ENCODE data around the gene AK8. TPM values are rescaled to one million over a fixed set of nuclear protein-coding genes. Genes with fewer than 3 reads are reported as not detected.

Gene AK8
- total RNA-seq, 3 donors from 2014 or later (not counting 1 experiment from before 2014, with no cell fraction given) = 0.14 to 0.21 (median 0.18) TPM

- Histone ChIP-seq H3K27ac (ENCODE audit: low read length) (no peak overlapping the region), H3K9me3 (ENCODE audit: control insufficient read depth, insufficient read depth, low read length) (no peaks in the 10 kb centered on the region), H3K4me1 (ENCODE audit: control insufficient read depth, insufficient read depth, low read length) (no peaks in the 10 kb centered on the region), H3K4me3 (ENCODE audit: low read length) (no peak overlapping the region), H3K36me3 (ENCODE audit: control insufficient read depth, insufficient read depth, low read length) (no peaks in the 10 kb centered on the region), H3K27me3 (ENCODE audit: control insufficient read depth, insufficient read depth, low read length) (no peaks in the 10 kb centered on the region)
- no peak for ATAC-seq
- Mint-ChIP-seq H3K36me3 (peaks cover 10% of the 10 kb centered on the region), H3K27ac (no peak overlapping the region), H3K4me3 (no peak overlapping the region), H3K27me3 (ENCODE audit: low read depth in 2 of 2) (peaks cover 26 to 73% of the 10 kb centered on the region in 2 donors), H3K9me3 (no peaks in the 10 kb centered on the region), H3K4me1 (peaks cover 5 to 11% of the 10 kb centered on the region in 2 donors)
- 96% methylated on average over 4 of the region's 4 CpGs for WGBS (ENCODE audit: insufficient coverage)
- intact Hi-C loops (cut with micrococcal nuclease) = no loop called here
- no peak for TF ChIP-seq CTCF (IDR thresholded peaks at IDR 0.05)
- DNase-seq = no peak
Measured at GRCh38 chr9:132784286-132784830, 93.7 kb downstream of the AK8 start.

- ATAC-seq (no peak), DNase-seq (no peak)
- 67% methylated on average over 4 of the region's 4 CpGs for WGBS (ENCODE audit: insufficient coverage)
- Mint-ChIP-seq H3K4me1 (peaks cover 5 to 11% of the 10 kb centered on the region in 2 donors), H3K36me3 (peaks cover 6% of the 10 kb centered on the region), H3K9me3 (no peaks in the 10 kb centered on the region), H3K4me3 (no peak overlapping the region), H3K27ac (no peak overlapping the region), H3K27me3 (ENCODE audit: low read depth in 2 of 2) (peaks cover 27 to 69% of the 10 kb centered on the region in 2 donors)
- H3K27me3 ChIP-seq (ENCODE audit: control insufficient read depth, insufficient read depth, low read length) = no peaks in the 10 kb centered on the region
- no peaks in the 10 kb centered on the region for H3K4me1 ChIP-seq (ENCODE audit: control insufficient read depth, insufficient read depth, low read length)
- no peak overlapping the region for H3K27ac ChIP-seq (ENCODE audit: low read length)
- intact Hi-C loops (cut with micrococcal nuclease) = no loop called here
- no peak overlapping the region for H3K4me3 ChIP-seq (ENCODE audit: low read length)
- no peaks in the 10 kb centered on the region for H3K9me3 ChIP-seq (ENCODE audit: control insufficient read depth, insufficient read depth, low read length)
- no peak for TF ChIP-seq CTCF (IDR thresholded peaks at IDR 0.05)
- H3K36me3 ChIP-seq (ENCODE audit: control insufficient read depth, insufficient read depth, low read length) = no peaks in the 10 kb centered on the region
Measured at GRCh38 chr9:132783006-132783405, 95.1 kb downstream of the AK8 start.

GRCh38 chr9:132782037-132782436 is 96.0 kb downstream of the AK8 start:
- no peak for ATAC-seq
- 82% methylated on average over 9 of the region's 9 CpGs for WGBS (ENCODE audit: insufficient coverage)
- peaks cover 5 to 11% of the 10 kb centered on the region in 2 donors for H3K4me1 Mint-ChIP-seq

More at GRCh38 chr9:132782037-132782436, 96.0 kb downstream of the AK8 start:
- Mint-ChIP-seq H3K4me3 (no peak overlapping the region), H3K27me3 (ENCODE audit: low read depth in 2 of 2) (peaks cover 29 to 60% of the 10 kb centered on the region in 2 donors), H3K9me3 (no peaks in the 10 kb centered on the region), H3K27ac (no peak overlapping the region), H3K36me3 (no peaks in the 10 kb centered on the region)
- no peak overlapping the region for H3K27ac ChIP-seq (ENCODE audit: low read length)
- intact Hi-C loops (cut with micrococcal nuclease) = no loop called here
- TF ChIP-seq CTCF (IDR thresholded peaks at IDR 0.05) = no peak
- no peaks in the 10 kb centered on the region for H3K36me3 ChIP-seq (ENCODE audit: control insufficient read depth, insufficient read depth, low read length)
- H3K4me3 ChIP-seq (ENCODE audit: low read length) = no peak overlapping the region
- H3K27me3 ChIP-seq (ENCODE audit: control insufficient read depth, insufficient read depth, low read length) = no peaks in the 10 kb centered on the region
- H3K4me1 ChIP-seq (ENCODE audit: control insufficient read depth, insufficient read depth, low read length) = no peaks in the 10 kb centered on the region
- no peaks in the 10 kb centered on the region for H3K9me3 ChIP-seq (ENCODE audit: control insufficient read depth, insufficient read depth, low read length)
- DNase-seq = no peak

All from natural killer cell (primary cell).